GM21786 (cell line): ENCODE results near the gene YAF2.
"Not testable (repeated sequence)": the region's sequence is repeated elsewhere in the genome, so short reads cannot be mapped to it uniquely, and the experiment has no call there.

Source experiments
- ATAC-seq: cut with Tn5 transposase; IDR thresholded peaks from one replicate; pipeline ENCODE4 v1.9.1; 2021; ENCODE audit not compliant: unreplicated experiment

Gene YAF2

GRCh38 chr12:42199007-42199406, 39.0 kb downstream of the YAF2 start:
- no peak for ATAC-seq

GRCh38 chr12:42196723-42197603, 41.1 kb downstream of the YAF2 start:
- no peak for ATAC-seq

GRCh38 chr12:42192686-42193085, 45.4 kb downstream of the YAF2 start:
- ATAC-seq: no peak

GRCh38 chr12:42192258-42192657, 45.8 kb downstream of the YAF2 start:
- no peak for ATAC-seq

- no peak for ATAC-seq
These were observed 47.7 kb downstream of the YAF2 start for GRCh38 chr12:42190376-42190775.

GRCh38 chr12:42188275-42188674, 49.8 kb downstream of the YAF2 start:
- not testable (repeated sequence) for ATAC-seq

GRCh38 chr12:42187799-42188198, 50.2 kb downstream of the YAF2 start:
- no peak for ATAC-seq

GRCh38 chr12:42186793-42187192, 51.3 kb downstream of the YAF2 start:
- peak; percentile 67 for ATAC-seq

- no peak for ATAC-seq
These were observed 55.7 kb downstream of the YAF2 start for GRCh38 chr12:42182394-42182793.

- no peak for ATAC-seq
These were observed 57.0 kb downstream of the YAF2 start for GRCh38 chr12:42180990-42181596.

- no peak for ATAC-seq
These were observed 59.9 kb downstream of the YAF2 start for GRCh38 chr12:42178101-42178500.

- ATAC-seq: no peak
These were observed 63.1 kb downstream of the YAF2 start for GRCh38 chr12:42174978-42175377.

GRCh38 chr12:42173961-42174521, 64.0 kb downstream of the YAF2 start:
- no peak for ATAC-seq

- no peak for ATAC-seq
These were observed 65.4 kb downstream of the YAF2 start for GRCh38 chr12:42172441-42173210.

- no peak for ATAC-seq
These were observed 70.3 kb downstream of the YAF2 start for GRCh38 chr12:42167711-42168110.

- ATAC-seq: no peak
These were observed 71.5 kb downstream of the YAF2 start for GRCh38 chr12:42166501-42166900.

GRCh38 chr12:42163913-42164312, 74.1 kb downstream of the YAF2 start:
- ATAC-seq: no peak

GRCh38 chr12:42162965-42163364, 75.1 kb downstream of the YAF2 start:
- ATAC-seq: no peak

GRCh38 chr12:42162193-42162592, 75.9 kb downstream of the YAF2 start:
- no peak for ATAC-seq

- ATAC-seq: no peak
These were observed 76.5 kb downstream of the YAF2 start for GRCh38 chr12:42161529-42161928.

- no peak for ATAC-seq
These were observed 81.8 kb downstream of the YAF2 start for GRCh38 chr12:42156232-42156631.
